CD4-positive, alpha-beta T cell treated with Interleukin-6 at 100 ng/mL for 8 hours (primary cell): Measurements from ENCODE around the gene CATSPERE.
A peak's percentile ranks its signal among the peaks of the same experiment; 100 is the strongest.
"Not testable (repeated sequence)": the region's sequence is repeated elsewhere in the genome, so short reads cannot be mapped to it uniquely, and the experiment has no call there.

Source experiments
- DNase-seq: peaks from one replicate; pipeline ENCODE4 v3.0.0-alpha.2; 2020; ENCODE audit warnings: mixed read lengths, low spot score

Gene CATSPERE

DNA sequence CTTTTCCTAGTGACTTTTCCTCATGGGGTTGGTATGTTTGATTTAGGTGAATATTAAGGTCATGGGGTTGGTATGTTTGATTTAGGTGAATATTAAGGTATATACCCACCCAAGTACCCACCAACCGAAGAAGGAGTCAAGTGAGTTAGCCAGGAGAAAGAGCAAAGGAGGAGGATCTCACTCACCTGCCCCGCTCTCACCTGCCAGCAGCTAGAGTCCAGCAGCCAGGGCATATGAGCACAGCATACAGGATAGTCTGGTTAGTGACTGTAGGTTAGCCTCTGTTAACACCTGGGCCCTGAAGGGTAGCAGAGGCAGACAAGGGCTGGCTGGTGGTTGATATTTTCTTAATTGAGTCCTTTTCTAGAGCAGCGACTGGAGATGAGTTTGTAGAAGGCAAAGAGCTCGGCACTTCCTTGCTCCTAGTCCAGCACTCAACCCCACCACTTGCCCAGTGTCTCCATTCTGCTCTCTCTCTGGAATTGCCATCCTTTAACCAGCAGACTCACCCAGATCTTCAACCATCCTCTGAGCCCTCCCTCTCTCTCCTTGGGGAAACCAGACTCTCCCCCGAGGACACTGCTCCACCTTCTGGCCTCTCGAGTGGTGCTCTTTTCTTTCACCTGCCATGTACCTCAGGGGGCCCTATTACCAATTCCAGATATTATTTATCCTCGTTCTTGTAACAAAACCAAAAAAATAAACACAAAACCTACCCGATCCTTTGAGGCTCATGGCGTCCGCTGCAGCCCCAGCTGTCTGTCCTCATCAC is 175.6 kb downstream of the CATSPERE start:
- DNase-seq, result no peak

DNA sequence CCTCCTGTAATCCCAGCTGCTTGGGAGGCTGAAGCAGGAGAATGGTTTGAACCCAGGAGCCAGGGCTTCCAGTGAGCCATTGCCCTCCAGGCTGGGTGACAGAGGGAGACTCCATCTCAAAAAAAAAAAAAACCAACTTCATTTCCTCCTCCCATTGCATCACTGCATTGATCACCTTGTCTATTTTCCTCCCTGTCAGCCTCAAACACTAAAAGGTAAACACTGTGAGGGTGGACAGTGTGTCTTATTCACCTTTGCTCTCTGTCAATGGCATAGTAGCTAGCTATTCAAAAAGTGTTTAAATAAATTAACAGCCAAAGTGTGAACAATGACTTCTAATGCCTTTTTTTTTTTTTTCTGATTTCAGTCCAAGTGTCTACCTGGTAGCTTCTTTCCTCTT is 178.5 kb downstream of the CATSPERE start:
- no peak for DNase-seq

DNA sequence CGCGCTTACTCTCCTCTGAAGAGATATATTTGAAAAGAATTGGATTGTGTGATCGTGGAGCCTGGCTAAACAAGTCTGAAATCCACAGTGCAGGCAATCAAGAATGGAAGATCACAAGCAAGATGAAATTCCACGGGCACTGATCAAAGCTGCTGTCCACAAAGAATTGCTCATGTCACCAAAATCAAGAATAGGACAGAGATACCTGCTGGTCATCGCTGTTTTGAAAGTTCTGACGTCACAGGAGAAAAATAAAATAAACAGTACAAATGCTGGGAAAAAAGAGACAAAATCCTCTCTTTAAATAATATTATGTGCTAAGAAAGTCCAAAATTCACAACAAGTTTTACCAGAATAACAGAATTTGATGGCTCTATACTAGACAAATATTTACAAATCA is 179.8 kb downstream of the CATSPERE start:
- DNase-seq, result no peak

DNA sequence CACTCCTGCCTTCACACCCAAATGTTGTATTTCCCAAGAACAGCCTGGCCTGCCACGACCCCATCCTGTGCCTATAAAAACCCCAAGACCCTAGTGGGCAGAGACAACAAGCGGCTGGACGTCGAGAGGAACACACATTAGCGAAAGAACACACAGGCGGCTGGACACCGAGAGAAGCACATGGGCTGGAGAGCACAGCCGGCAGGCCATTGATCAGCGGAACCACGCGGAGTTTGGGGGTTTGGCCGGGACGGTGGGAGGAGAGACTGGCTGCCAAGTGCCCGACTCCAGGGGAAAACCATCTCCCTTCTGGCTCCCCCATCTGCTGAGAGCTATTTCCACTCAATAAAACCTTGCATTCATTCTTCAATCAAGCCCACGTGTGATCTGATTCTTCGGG is 181.5 kb downstream of the CATSPERE start:
- DNase-seq, result no peak

DNA sequence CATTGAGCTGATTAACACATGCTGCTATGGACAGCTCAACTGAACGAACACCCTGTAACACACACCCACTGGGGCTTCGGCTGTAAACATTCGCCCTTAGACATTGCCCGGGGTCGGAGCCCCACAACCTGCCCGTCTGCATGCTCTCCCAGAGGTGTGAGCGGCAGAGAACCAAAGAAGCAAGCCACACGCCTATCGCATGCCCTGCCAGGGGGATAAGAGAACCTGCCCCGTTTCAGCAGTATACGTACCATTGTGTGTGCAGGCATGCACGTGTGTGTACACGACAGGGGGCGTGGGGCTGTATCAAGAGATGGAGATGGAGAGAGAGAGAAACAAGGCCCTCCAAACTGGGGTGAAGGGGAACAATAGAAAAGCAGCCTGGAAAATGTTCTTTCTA is 181.9 kb downstream of the CATSPERE start:
- no peak for DNase-seq

DNA sequence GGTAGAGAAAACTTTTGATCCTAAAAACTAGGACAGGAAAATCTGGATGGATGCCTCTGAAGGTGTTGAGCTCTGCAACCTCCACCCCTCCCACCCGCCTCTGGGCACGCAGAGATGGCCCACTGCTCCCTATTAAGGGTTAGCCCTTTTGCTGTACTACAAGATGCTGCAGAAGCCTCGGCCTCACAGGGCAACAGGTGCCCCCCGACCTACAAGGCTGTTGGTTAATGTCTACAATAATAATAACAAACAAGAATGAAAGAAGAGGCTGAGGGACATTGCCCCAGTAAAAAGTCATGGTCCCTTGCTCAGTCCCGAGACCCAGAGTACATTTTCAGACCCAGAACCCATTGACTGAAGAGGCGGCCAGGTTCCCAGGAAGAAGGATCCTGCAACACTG is 184.3 kb downstream of the CATSPERE start:
- DNase-seq, result no peak

DNA sequence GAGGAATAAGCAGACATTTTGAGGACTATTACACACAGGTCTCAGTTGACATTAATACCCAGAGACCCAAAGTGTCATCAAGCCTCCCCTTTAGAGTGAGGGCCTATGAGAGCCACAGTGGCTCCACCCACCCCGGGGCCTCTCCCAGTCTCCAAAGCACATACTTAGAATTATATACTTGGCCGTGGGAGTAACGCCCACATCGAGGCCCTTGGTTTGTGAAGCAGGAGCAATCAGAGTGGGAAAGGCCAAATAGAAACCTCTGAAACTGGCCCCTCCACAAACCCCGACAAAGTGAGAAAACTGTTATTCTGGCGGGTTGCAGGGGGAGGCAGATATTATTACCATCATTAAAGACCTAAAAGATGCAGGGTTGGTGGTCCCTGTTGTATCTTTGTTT is 184.8 kb downstream of the CATSPERE start:
- DNase-seq, result no peak

DNA sequence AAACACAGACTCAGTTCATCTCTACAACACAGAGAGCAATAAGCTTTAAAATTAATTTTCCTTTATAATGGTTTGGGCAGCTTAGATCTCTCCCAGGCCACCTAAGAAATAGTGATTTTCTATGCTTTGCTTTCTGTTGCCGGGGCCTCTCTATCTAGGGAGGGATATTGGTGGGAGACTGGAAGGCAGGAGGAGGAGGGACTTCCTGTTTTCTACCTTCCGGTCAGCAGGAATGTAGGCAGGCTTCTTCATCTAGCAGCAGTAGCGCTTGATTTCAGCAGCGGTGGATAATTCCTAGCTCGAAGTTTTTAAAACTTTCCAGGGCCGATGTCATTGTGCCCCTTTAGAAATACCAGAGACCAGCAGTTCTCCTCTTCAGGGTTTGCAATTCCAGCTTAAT is 186.7 kb downstream of the CATSPERE start:
- no peak for DNase-seq

DNA sequence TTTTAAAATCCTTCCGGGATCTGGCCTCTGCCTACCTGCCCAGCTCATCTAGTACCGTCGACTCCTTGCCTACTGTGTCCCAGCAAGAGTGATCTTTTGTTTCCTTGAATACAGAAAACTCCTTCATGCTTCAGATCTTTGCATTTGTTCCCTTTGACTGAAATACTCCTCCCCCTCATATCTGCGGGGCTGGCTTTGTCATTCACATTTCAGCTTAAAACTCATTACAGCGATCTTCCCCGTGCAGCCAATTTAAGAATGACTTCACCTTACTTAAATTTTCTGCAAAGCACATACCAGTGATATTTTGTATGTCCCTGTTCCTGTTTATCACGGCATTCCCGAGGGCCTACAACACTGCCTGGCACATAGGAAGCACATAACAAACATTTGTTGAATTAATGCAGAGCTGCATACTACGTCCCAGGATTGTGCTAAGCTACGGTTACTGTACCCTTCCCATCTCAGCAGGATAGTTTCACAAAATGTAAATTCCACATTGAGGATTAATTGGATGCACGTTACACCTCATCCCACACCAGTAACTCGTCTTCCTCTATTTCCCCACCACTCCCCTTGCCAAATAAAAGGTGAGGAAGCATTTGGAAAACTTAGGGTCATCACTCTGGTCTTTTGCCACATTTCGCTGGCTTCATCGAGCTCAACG is 191.0 kb downstream of the CATSPERE start:
- DNase-seq, result no peak

DNA sequence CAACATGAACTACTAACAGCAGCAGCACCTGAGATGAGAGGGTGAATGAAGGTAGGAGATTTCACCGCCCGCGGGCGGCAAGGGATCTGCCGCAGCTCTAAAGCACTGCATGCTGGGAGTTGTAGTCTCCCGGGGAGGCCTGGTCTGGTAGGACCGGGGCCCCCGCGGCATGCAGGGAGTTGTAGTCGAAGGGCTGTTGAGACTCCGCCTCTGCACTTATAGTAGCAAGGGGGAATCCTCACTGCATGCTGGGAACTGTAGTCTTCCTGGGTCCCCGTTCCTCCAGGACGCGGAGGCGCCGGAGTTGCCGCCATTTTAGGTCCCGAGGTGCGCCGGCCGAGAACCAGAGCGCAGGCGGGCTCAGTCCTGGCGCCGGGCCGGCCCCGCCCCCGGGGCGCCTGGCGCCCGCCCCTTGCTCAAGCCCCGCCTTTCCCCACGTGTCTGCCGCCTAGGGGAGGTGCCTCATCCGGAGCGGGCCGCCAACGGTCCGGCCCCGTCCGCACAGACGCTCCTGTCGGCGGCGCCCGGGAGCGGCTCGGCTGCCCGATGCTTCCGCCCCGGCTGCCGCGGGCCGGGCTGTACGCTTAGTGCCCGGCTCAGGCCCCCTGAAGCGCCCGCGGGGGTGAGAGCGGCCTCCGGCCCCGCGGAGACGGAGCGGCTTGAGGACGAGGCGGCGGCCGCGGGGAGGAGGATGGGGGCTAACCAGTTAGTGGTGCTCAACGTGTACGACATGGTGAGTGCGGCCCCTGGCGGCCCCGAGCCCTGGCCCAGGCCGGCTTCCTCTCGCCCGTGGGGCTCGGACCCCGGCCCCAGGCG is 191.8 kb downstream of the CATSPERE start, which contains the start of gene DESI2:
Gene DESI2, plus strand, starts transcription at position 504 of the 816 bp plus-strand sequence. Its CDS starts 188 bp downstream, at position 692.
- DNase-seq, result peak; percentile 100

DNA sequence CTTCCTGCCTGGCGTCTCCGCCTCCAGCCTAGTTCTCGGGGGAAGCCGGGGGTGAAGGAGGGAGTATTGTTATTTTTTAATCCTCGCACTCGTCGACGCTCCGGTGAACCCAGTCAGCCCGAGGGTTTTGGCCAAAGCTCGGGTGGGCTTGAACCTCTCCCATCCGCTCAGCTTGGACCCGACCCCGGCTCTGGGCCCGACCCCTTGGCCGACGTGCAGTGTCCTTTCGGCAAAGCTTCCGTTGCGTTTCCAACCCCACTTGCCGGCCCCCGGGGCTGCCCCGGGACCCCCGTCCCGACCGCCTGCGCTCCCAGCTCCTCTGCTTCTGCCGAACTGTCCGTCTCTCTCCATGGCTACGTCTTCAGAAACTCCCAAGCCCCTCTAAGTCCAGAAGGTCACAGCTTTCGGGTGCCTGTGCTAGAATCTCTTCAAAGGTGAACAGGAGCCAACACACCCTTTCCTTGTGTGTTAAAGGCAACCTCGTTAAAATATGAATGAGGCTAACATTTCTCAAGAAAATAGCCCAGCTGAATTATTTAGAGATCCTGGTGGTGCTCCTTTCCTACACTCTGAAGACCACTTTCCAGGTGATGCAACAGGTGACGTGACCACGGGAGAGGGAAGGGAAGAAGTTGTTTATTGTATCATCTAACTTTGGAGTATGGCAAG is 192.5 kb downstream of the CATSPERE start:
- DNase-seq, result no peak

DNA sequence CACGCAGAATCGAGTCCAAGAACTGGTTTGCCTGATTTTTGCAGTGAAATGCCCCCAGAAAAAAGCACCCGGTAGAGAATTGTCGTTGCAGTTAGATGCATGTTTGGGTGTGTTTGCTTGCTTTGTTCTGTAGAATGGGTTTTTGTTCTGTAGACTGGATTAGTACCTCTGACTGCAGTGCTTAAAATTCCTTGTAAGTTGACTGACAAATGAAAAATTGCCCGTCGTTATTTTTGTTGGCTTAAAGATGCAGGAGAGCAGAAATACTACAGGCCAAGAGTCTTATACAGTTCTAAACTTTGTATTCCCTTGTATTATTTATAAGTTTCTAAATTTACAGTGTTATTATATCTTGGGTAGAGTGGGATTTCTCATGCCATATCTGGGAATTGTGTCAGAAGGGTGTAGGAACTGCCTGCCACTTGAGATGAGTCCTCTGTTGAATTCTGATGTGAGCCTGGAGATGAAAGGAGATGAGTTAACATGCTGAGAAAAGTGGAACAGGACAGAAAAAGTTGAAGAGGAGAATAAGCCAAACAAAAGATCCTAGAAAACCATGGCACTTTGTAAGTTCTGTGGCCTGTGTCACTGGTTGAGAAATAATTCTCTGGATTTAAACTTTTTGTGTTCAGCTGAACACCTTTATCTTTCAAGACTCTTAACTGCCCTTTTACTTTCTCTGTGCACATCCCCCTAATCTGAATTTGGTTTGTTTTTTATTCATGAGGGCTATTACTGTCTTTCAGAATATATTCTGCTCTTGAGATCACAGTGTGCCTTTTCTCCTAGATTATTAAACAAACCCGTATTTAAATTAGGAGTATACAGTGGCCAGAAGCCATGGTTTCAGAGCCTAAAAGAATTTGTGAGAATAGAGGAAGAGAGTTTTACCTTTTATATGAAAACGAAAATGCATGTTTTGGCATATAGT is 193.3 kb downstream of the CATSPERE start:
- no peak for DNase-seq

DNA sequence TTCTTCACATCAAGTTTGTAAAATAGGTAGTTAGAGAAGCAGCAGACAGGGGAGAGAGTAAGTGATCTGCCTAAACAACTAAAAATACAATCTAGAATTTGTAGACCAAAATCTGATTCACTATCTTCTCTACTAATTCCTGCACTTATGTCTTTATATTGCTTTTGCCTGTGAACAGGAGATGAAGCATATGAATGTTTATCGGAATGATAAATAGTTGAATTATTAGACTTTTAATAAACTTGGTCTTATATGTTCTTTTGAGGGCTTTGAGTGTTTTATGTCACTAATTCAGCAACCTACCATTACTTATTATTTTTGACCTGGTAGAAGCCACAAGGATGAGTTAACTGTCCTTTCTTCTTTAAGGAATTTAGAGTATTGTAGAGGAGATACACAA is 194.1 kb downstream of the CATSPERE start:
- DNase-seq, result no peak

DNA sequence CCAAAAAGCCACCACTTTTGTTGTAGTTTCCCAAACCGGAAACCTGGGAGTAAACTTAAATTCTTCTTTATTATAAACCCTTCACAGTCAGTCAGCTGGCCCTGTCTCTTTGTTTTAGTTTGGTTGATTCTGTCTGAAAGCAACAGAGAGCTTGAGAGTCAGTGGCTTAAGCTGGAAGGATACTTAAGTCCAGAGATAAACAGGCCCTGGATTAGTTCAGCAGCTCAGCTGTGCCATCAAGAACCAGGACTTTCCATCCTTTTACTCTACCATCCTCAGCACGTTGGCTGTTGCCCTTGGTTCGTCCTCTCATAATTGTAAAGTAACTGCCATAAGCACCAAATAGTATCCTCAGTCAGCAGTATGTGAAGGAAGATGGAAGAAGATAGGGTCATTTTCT is 196.3 kb downstream of the CATSPERE start:
- DNase-seq, result no peak

DNA sequence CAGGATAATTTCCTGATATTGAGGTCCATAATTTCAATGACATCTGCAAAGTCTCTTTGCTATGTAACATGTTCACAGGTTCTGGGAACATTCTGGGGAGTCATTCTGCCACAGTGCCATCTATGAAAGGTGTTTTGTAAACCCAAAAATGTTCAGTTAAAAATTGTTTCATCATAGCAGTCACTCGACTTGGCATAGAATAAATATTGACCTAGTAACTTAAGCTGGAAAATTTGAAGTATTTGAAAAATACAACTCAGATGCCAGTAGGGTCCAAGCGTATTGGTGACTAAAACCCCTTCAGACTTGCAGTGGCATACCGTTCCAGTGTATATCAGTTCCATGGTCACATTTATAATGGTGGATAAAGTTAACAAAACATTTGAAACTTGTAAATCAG is 198.6 kb downstream of the CATSPERE start:
- DNase-seq, result no peak

DNA sequence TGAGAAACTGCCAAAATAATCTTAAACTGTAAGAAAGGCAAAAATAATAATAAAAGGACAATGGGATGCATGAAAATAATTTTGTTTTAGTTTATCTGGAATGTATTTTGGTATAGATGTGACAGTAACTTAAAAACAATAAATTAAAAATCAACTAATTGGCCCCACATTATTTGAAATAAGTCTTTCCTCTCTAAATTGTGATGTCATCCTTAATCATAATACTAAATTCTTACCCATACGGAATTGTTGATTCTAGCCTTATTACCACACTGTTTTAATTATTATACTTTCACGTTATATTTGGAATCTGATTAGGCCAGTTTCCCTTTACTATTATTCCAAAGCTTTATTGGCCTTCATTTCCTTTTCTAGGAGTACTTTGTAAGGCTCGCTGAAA is 199.5 kb downstream of the CATSPERE start:
- DNase-seq, result no peak

DNA sequence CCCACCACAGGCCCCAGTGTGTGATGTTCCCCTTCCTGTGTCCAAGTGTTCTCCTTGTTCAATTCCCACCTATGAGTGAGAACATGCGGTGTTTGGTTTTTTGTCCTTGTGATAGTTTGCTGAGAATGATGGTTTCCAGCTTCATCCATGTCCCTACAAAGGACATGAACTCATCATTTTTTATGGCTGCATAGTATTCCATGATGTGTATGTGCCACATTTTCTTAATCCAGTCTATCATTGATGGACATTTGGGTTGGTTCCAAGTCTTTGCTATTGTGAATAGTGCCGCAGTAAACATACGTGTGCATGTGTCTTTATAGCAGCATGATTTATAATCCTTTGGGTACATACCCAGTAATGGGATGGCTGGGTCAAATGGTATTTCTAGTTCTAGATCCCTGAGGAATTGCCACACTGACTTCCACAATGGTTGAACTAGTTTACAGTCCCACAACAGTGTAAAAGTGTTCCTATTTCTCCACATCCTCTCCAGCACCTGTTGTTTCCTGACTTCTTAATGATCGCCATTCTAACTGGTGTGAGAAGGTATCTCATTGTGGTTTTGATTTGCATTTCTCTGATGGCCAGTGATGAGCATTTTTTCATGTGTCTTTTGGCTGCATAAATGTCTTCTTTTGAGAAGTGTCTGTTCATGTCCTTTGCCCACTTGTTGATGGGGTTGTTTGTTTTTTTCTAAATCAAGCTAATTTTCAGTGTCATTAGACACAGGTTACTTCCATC is 200.7 kb downstream of the CATSPERE start:
- DNase-seq, result not testable (repeated sequence)

DNA sequence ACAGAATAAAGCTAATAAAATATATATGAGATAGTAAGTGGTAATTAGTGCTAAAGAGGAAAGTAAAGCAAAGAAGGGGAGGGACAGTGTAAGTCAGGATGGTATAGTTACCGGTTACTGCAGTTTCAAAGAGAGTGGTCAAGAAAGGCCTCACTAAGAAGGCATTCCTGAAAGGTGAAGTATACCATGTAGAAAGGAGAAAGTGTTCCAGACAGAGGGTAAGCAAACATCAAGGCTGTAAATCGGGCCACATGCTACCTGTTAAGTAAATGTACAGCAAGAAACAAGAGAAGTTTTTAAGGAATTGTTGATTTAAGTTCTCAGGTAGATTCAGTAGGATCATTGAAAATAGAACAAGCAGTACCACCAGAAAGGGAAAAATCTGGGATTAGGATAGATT is 201.5 kb downstream of the CATSPERE start:
- DNase-seq, result no peak

DNA sequence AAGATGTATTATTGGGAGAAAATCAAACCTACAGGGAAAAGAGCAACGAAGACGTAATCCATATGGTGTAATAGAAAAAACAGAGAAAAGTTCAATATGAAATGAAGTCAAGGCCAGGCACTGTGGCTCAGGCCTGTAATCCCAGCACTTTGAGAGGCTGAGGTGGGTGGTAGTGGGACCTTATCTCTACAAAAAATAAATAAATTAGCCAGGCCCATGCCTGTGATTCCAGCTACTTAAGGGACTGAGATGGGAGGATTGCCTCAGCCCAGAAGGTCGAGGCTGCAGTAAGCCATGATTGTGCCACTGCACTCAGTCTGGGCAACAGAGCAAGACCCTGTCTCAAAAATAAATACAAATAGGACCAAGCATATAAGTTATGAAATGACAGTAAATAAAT is 203.3 kb downstream of the CATSPERE start:
- no peak for DNase-seq

DNA sequence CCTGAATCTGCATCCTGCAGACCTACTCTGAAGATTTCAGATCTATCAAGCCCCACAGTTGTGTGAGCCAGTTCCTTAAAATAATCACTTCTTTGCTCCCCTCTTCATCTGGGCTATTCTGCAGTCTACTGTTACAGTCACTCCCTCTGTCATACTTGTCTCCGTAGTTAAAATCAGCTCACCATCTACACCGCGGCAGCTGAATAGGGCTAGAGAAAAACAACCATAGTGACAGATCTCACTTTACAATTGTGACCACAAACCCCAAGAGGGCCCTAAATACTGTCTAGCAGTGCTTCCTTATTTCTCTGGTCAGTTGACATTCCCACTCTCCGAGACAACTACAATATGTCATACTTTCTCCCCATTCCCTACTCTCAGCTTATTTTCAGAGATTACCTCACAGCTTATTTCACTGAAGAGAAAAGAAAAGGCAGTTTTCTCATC is 204.7 kb downstream of the CATSPERE start:
- no peak for DNase-seq
